Esophagus (tissue), 2 donors: ENCODE measurements around the gene NOP16. TPM values are rescaled to one million over a fixed set of nuclear protein-coding genes. Genes with fewer than 3 reads are reported as not detected.
"Not testable (repeated sequence)": the region's sequence is repeated elsewhere in the genome, so short reads cannot be mapped to it uniquely, and the experiment has no call there.

ENCODE experiments used
- H3K27ac ChIP-seq, 2 donors: one replicate each; pipeline ENCODE4 v1.5.1; 2013; ENCODE audit warnings: low read depth in 2 of 2, mild to moderate bottlenecking in 2 of 2, inconsistent platforms in 1 of 2, low read length in 1 of 2, moderate library complexity in 1 of 2
- H3K27me3 ChIP-seq, 2 donors: one replicate each; pipeline ENCODE4 v1.6.1; 2013; ENCODE audit warnings: low read length in 2 of 2, control low read depth in 1 of 2, mild to moderate bottlenecking in 1 of 2; ENCODE audit not compliant: insufficient read depth in 2 of 2, control insufficient read depth in 1 of 2
- H3K36me3 ChIP-seq, 2 donors: one replicate each; pipeline ENCODE4 v1.6.1; 2013; ENCODE audit warnings: low read length in 1 of 2; ENCODE audit not compliant: control insufficient read depth in 2 of 2, insufficient read depth in 2 of 2
- H3K4me1 ChIP-seq, 2 donors: one replicate each; pipeline ENCODE4 v1.6.1; 2013; ENCODE audit warnings: low read length in 1 of 2; ENCODE audit not compliant: control insufficient read depth in 2 of 2, insufficient read depth in 2 of 2
- H3K4me3 ChIP-seq, 2 donors: one replicate each; pipeline ENCODE4 v1.5.1; 2013; ENCODE audit warnings: low read length in 2 of 2, mild to moderate bottlenecking in 2 of 2, low read depth in 1 of 2, moderate library complexity in 1 of 2
- H3K9me3 ChIP-seq, 2 donors: one replicate each; pipeline ENCODE4 v1.6.1; 2013; ENCODE audit warnings: mild to moderate bottlenecking in 2 of 2, low read depth in 1 of 2, low read length in 1 of 2, moderate library complexity in 1 of 2; ENCODE audit not compliant: control insufficient read depth in 2 of 2, insufficient read depth in 1 of 2
- WGBS, 2 donors: extraction: QIAGEN DNeasy Blood & Tissue Kit; methylation state at CpG; one replicate each; pipeline ENCODE4 v1.1.7; 2013; 5-methylcytosine and 5-hydroxymethylcytosine counted together
- polyA plus RNA-seq, 2 donors: library from polyadenylated mRNA; stranded (reverse); fragments of 200-250 nt; gene quantifications; one replicate each; pipeline ENCODE4 v1.2.3, GENCODE V29; 2013
- donor health status: healthy with polysubstance abuse.
- donor health status: Bipolar disorder and iron deficiency.

Gene NOP16
- polyA plus RNA-seq, 2 donors, result 50.6 to 70.3 TPM

- peak overlapping the region in 1 of 2 donors; percentile 9 for H3K4me3 ChIP-seq
- H3K27ac ChIP-seq, result peak overlapping the region; percentile 82 to 94
- peaks cover 0 to 36% of the 10 kb centered on the region in 2 donors for H3K4me1 ChIP-seq
- H3K36me3 ChIP-seq, result peaks cover 0 to 22% of the 10 kb centered on the region in 2 donors
- 59 to 84% methylated on average over 5 of the region's 5 CpGs for WGBS, 2 donors
- no peaks in the 10 kb centered on the region for H3K27me3 ChIP-seq
- no peaks in the 10 kb centered on the region for H3K9me3 ChIP-seq
Measured at GRCh38 chr5:176410486-176411180, 22.2 kb upstream of the NOP16 start.

- no peaks in the 10 kb centered on the region for H3K27me3 ChIP-seq
- peak overlapping the region; percentile 82 to 94 for H3K27ac ChIP-seq
- no peaks in the 10 kb centered on the region for H3K9me3 ChIP-seq
- peaks cover 0 to 25% of the 10 kb centered on the region in 2 donors for H3K36me3 ChIP-seq
- 92 to 95% methylated on average over 4 of the region's 4 CpGs for WGBS, 2 donors
- no peak overlapping the region for H3K4me3 ChIP-seq
- peaks cover 2 to 36% of the 10 kb centered on the region in 2 donors for H3K4me1 ChIP-seq
Measured at GRCh38 chr5:176409765-176410164, 21.4 kb upstream of the NOP16 start.

GRCh38 chr5:176408590-176408989 is 20.2 kb upstream of the NOP16 start:
- Histone ChIP-seq H3K9me3 (no peaks in the 10 kb centered on the region), H3K27me3 (no peaks in the 10 kb centered on the region), H3K4me3 (no peak overlapping the region), H3K36me3 (peaks cover 0 to 29% of the 10 kb centered on the region in 2 donors), H3K27ac (peak overlapping the region; percentile 0 to 5), H3K4me1 (peaks cover 2 to 35% of the 10 kb centered on the region in 2 donors)
- 85 to 86% methylated on average over 5 of the region's 5 CpGs for WGBS, 2 donors

GRCh38 chr5:176408252-176408573 is 19.8 kb upstream of the NOP16 start:
- not testable (repeated sequence) for H3K9me3 ChIP-seq, H3K27me3 ChIP-seq, H3K4me3 ChIP-seq
- Histone ChIP-seq H3K27ac (peak overlapping the region; percentile 0 to 84), H3K4me1 (peaks cover 2 to 31% of the 10 kb centered on the region in 2 donors), H3K36me3 (peaks cover 0 to 26% of the 10 kb centered on the region in 2 donors)
- 67 to 77% methylated on average over 9 to 10 of the region's 10 CpGs for WGBS, 2 donors

GRCh38 chr5:176407456-176408251 is 19.3 kb upstream of the NOP16 start:
- Histone ChIP-seq H3K27ac (peak overlapping the region; percentile 80 to 84), H3K27me3 (no peaks in the 10 kb centered on the region), H3K4me3 (no peak overlapping the region), H3K9me3 (no peaks in the 10 kb centered on the region), H3K4me1 (peaks cover 3 to 27% of the 10 kb centered on the region in 2 donors), H3K36me3 (peaks cover 0 to 23% of the 10 kb centered on the region in 2 donors)
- 78 to 80% methylated on average over 6 of the region's 6 CpGs for WGBS, 2 donors

GRCh38 chr5:176406436-176407052 is 18.1 kb upstream of the NOP16 start:
- Histone ChIP-seq H3K9me3 (no peaks in the 10 kb centered on the region), H3K27ac (peak overlapping the region; percentile 80 to 84), H3K36me3 (peaks cover 0 to 20% of the 10 kb centered on the region in 2 donors), H3K27me3 (no peaks in the 10 kb centered on the region), H3K4me1 (peaks cover 4 to 25% of the 10 kb centered on the region in 2 donors), H3K4me3 (no peak overlapping the region)
- WGBS, 2 donors, result 58 to 75% methylated on average over 9 of the region's 9 CpGs

GRCh38 chr5:176405656-176406435 is 17.4 kb upstream of the NOP16 start:
- Histone ChIP-seq H3K27me3 (no peaks in the 10 kb centered on the region), H3K4me1 (peaks cover 4 to 25% of the 10 kb centered on the region in 2 donors), H3K4me3 (no peak overlapping the region), H3K36me3 (peaks cover 0 to 21% of the 10 kb centered on the region in 2 donors), H3K9me3 (no peaks in the 10 kb centered on the region), H3K27ac (peak overlapping the region; percentile 38 to 84)
- 79 to 85% methylated on average over 20 of the region's 20 CpGs for WGBS, 2 donors

- H3K27me3 ChIP-seq, result no peaks in the 10 kb centered on the region
- WGBS, 2 donors, result 80 to 83% methylated on average over 22 of the region's 22 CpGs
- peaks cover 4 to 22% of the 10 kb centered on the region in 2 donors for H3K4me1 ChIP-seq
- H3K36me3 ChIP-seq, result peaks cover 0 to 35% of the 10 kb centered on the region in 2 donors
- H3K27ac ChIP-seq, result peak overlapping the region; percentile 87 to 94
- no peak overlapping the region for H3K4me3 ChIP-seq
- H3K9me3 ChIP-seq, result no peaks in the 10 kb centered on the region
Measured at GRCh38 chr5:176401281-176402205, 13.1 kb upstream of the NOP16 start.
